ENCODE results near the gene STARD9. TPM values are rescaled to one million over a fixed set of nuclear protein-coding genes. Genes with fewer than 3 reads are reported as not detected.

The STARD9 gene
- total and polyA plus RNA-seq, 2 of the 4 experiments (the other 2 are of a cell fraction), result 2.0 to 3.2 TPM

GRCh38 chr15:42627485-42627884, 52.1 kb downstream of the STARD9 start:
- intact Hi-C loops (cut with micrococcal nuclease), result no loop called here
- Histone ChIP-seq H2BK20ac (ENCODE audit: low read depth, low read length) (no peak overlapping the region), H2BK120ac (ENCODE audit: low read depth, low read length) (no peak overlapping the region), H3K27ac (ENCODE audit: insufficient read depth, low read length) (no peak overlapping the region), H3K79me1 (ENCODE audit: low read depth in 1 of 2, low read length in 2 of 2) (peaks cover 5 to 20% of the 10 kb centered on the region in 2 experiments; a peak in 3 of 4 replicates), H3K4me3 (ENCODE audit: insufficient read depth, low read depth, low read length) (no peak overlapping the region), H3K56ac (ENCODE audit: extremely low read depth, insufficient read depth, low read length) (no peak overlapping the region), H2AK9ac (replicated peaks; ENCODE audit: low read depth, low read length, poor library complexity) (no peak overlapping the region), H2AK5ac (ENCODE audit: low read depth, low read length) (no peak overlapping the region), H3K9ac (ENCODE audit: low read depth, low read length) (no peak overlapping the region), H4K8ac (ENCODE audit: low read depth in 2 of 2, low read length in 2 of 2) (no peak overlapping the region), H4K91ac (ENCODE audit: insufficient read depth, low read depth, low read length) (no peak overlapping the region), H2AFZ (replicated peaks; ENCODE audit: low read length, poor library complexity) (no peak overlapping the region), H4K20me1 (ENCODE audit: insufficient read depth, low read length) (no peaks in the 10 kb centered on the region), H3K23ac (ENCODE audit: low read depth, low read length) (no peak overlapping the region), H3K18ac (ENCODE audit: low read depth, low read length) (no peak overlapping the region), H2BK5ac (ENCODE audit: low read depth, low read length, poor library complexity, severe bottlenecking) (no peak overlapping the region), H3K9me1 (ENCODE audit: insufficient read depth, low read length) (no peaks in the 10 kb centered on the region), H3K4me2 (ENCODE audit: low read depth, low read length) (no peak overlapping the region), H4K5ac (ENCODE audit: low read depth, low read length) (no peak overlapping the region), H2BK15ac (ENCODE audit: low read depth, low read length) (no peak overlapping the region), H3K36me3 (ENCODE audit: control insufficient read depth, insufficient read depth, low read length) (no peaks in the 10 kb centered on the region), H3K14ac (replicated peaks; ENCODE audit: low read depth, low read length) (no peak overlapping the region), H3K27me3 (ENCODE audit: control insufficient read depth, insufficient read depth, low read length) (no peaks in the 10 kb centered on the region), H3K4me1 (ENCODE audit: control insufficient read depth, insufficient read depth, low read length) (no peaks in the 10 kb centered on the region), H3K9me3 (ENCODE audit: control insufficient read depth, insufficient read depth, low read length) (peaks cover 2% of the 10 kb centered on the region; the same call in 1 of the 2 replicates), H3K4ac (ENCODE audit: low read depth, low read length) (no peak overlapping the region)
- no peak for ATAC-seq (ENCODE audit: low read depth)
- no TSS peak for BruUV-seq (replicated peaks)
- WGBS, 2 experiments (ENCODE audit: extremely low coverage in 2 of 2, insufficient read length in 1 of 2), result no CpG with 5 or more reads among the region's 2 CpGs
- in situ Hi-C loops (cut with MboI; ENCODE audit: low sequenced_read_pairs), result no loop called here
- no peak for DNase-seq
- TF ChIP-seq RFX5 (IDR thresholded peaks at IDR 0.05; ENCODE audit: low read depth, low read length) (no peak), FOS (IDR thresholded peaks at IDR 0.05; ENCODE audit: low read depth, low read length) (no peak), RCOR1 (IDR thresholded peaks at IDR 0.05; ENCODE audit: insufficient replicate concordance, low read length) (no peak), MXI1 (IDR thresholded peaks at IDR 0.05; ENCODE audit: borderline replicate concordance, low read depth, low read length) (no peak)
- POLR2A ChIA-PET (ENCODE audit: unreplicated experiment), result no interaction called here
- dilution Hi-C loops (cut with HindIII; ENCODE audit: low sequenced_read_pairs, unreplicated experiment), result no loop called here
- CTCF ChIA-PET, result no interaction called here

All from IMR-90 (cell line).